ENCODE measurements around the gene SIRPA.

The SIRPA gene

DNA sequence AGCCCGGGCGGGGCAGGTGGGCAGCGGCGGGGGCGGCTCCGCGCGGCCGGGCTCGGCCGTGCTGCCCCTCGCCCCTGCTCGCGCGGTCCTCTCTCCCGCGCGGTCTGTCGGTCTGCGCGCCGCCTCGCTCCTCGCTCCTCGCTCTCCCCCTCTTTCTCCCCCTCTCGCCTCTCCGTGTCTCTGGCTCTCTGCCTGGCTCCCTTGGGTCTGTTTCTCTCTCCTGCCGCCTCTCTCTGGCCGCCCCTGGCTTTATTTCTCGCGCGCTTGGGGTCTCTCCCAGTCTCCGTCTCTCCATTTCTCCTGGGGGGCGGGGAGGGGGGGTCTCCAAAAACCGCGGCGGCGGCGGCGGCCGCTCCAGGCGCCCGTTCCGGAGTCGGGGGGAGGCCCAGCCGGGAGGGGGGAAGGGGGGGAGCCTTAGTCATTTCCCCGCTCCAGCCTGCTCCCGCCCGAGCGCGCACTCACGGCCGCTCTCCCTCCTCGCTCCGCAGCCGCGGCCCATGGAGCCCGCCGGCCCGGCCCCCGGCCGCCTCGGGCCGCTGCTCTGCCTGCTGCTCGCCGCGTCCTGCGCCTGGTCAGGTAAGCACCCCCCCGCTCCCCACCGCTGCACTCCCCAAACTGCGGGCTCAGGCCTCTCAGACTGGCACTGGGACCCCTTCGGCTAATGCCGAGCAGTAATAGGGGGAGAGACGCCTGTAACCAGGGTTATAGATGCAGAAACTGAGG, at the start of gene SIRPA:
Gene SIRPA, plus strand, starts transcription at position 457 of the 723 bp plus-strand sequence. Its CDS starts 41 bp downstream, at position 498.
- no peak for FAIRE-seq

DNA sequence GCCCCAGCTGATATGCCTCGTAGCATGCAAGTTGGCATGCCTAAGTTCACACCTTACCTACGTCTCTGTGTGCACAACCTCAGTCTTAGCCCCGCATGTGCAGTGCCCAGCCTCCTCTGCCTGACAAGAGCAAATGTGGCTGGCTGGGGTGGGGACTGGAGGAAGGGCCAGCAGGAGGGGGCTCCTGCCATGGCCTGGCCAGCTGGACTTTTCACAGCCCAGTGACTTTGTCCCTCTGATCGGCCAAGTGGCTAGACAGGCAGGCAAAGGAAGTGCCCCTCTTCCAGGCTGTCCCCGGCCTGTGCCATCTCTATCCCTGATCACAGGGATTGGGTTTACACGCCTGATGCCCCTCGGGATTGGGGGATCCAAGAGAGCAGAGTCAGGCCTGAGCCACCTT, 49.5 kb upstream of the SIRPA start:
- no peak for FAIRE-seq

DNA sequence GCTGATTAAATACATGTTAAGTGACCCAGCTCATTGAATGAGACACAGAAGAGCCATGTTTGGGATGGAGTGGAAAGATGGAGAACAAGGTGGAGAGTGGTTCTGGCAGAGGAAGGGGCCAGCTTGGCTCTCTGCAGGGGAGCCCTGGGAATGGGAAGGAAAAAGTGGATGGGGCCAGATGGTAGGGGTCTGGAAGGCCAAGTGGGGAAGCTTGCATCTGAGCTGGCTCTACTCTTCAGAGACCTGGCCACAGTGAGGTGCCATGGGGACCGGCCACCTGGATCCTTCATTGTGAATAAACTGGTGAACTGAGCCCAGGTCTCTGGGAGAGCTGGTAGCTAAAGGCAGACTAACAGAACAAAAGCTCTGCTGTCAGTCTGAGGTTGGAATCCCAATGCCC, 48.9 kb upstream of the SIRPA start:
- no peak for FAIRE-seq

DNA sequence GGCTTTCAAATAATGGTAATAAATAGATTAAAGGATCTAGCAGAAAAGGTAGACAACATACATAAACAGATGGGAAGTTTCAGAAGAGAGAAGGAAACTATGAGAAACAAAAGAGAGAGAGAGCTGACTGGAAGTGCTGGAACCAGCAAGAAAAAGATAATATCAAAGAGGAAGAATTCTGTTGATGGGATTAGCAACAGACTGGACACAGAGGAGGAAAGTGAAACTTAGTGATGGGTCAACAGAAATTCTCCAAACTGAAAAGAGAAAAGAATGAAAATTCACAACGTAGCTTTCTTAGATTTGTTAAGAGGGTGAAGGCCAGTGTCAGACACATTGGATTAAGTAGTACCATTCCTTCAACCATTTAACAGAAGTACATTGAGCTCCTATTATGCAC, 48.3 kb upstream of the SIRPA start:
- FAIRE-seq: no peak

DNA sequence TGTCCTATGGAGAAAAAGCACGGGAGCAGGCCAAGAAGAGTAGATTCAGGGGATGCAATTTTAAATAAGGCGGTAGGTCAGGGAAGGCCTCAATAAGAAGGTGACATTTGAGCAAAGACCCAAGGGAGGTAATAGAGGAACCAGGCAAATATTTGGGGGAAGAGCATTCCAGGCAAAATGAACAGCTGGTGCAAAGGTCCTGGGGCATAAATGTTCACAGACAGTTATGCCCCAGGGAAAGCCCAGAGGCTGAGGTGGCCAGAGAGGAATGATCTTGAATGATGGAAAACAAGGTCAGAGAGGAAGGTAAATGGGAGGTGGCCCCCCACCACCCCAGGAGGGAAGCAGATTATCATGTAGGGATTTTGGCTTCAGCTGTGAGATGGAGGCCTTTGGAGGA, 47.4 kb upstream of the SIRPA start:
- no peak for FAIRE-seq

DNA sequence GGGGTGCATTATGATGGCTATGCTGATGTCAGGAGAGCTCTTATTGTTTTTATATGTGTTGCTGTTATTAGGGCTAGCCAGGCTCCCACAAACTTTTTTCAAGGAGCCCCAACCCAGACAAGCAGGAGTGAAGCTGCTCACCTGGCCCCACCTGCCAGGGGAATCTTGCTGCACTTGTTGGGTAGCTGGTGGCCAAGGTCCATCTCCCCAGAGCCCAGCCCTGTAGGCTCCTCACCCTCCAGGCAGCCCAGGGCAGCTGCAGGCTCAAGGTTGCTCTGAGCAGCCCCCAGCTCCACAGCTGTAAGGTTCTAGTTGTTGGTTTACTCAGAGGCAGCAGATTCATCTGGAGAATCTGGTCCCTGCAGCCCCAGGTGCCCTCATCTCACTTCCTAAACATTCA, 46.8 kb upstream of the SIRPA start:
- FAIRE-seq: no peak

DNA sequence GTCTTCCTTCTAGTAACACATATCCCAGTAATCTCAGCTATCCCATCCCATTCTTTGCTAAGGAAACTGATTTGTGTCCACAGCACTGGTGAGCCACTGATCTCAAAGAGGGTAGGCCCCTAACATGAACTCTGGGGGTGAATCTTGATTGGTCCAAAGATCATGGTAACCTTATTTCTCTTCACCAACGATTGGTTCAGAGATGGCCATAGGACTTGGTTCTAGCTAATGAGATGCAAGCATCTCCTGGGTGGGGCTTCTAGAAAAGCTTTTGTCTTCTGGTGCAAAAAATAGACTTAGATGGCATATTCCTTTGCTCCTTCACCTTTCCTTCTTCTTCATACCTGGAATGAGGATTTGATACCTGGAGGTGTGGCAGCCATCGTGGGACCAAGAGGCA, 43.8 kb upstream of the SIRPA start:
- no peak for FAIRE-seq

DNA sequence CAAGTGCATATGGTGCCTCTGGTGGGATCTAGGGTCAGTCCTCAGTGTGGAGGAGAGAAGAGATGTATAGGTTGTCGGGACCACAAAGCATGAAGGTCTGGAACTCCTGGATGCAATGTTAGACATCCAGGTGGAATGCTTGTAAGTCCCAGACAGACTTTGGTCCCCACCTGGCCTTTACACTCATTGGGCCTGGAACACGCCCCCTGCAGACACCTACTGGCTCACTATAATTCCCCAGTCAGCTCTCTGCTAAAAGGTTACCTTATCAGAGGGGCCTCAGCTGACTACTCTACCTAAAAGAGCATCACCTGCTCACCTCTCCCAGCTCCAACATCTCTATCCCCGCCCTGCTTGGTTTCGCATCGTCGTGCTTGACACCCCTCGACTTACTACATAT, 41.7 kb upstream of the SIRPA start:
- no peak for FAIRE-seq

DNA sequence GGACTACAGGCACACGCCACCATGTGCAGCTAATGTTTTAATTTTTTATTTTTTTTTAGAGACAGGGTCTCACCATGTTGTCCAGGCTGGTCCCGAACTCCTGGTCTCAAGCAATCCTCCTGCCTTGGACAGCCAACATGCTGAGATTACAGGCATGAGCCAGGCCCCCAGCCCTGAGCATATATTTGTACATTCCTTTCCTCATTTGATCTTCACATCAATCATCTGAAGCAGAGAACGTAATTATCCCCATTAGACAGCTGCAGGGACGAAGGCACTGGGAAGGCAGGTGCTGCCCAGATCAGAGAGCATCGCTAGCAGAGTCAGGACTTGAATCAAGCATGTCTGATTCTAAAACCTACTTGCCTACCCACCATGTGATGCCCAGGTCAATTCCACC, 41.0 kb upstream of the SIRPA start:
- FAIRE-seq: no peak

DNA sequence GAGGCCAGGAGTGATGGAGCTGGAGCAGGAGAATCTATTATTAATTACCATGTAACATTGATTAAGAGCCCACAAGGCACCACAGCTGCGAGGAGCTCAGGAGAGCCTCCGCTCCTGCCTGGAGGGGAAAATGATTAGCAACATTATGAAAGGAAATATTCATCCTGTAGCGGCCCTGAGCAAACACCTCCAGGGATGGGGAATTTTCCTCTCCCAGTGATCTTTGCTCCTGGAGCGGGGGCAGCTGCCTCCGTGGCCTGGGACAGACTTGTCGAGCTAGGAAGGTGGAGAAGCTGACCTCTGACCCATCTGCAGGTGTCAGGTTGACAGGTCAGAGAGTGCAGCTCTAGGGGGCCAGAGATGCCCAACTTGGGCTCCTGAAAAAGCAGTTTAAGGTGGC, 40.1 kb upstream of the SIRPA start:
- FAIRE-seq: no peak

DNA sequence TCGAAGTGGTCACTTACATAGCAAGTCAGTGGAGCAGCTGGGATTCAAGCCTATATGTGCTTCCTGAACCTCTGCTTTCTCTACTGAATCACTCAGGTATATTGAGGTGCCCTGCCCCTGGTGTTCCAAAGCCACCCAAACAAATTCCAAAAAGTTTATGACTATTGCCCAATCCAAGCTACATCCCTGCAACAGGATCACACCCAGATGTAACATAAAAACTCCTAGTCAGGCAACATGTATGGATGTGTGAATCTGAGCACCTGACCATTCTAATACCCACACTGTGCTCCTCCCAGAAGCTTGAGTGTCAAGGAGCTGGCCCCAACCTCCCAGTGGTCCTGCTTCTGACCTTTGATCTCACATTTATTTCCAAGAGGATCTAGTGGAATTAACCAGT, 39.5 kb upstream of the SIRPA start:
- FAIRE-seq: no peak

DNA sequence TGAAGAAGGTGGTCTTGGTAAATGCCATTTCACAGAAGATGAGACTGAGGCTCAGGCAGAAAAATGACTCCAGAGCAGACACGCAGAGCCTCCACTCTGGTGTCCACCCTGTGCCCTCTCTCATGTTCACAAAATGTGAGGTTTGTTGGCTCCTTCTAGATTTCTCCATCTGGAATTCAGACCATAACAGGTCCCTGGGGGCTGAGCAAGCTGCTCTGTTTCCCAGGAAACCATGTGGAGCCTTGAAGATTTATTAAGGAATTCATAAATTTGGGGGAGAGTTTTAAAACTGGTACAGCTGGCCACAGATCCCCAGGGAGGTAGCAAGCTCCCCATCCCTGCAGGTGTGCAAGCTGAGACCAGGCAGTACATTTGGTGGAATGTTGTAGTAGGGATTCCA, 38.8 kb upstream of the SIRPA start:
- FAIRE-seq: no peak

DNA sequence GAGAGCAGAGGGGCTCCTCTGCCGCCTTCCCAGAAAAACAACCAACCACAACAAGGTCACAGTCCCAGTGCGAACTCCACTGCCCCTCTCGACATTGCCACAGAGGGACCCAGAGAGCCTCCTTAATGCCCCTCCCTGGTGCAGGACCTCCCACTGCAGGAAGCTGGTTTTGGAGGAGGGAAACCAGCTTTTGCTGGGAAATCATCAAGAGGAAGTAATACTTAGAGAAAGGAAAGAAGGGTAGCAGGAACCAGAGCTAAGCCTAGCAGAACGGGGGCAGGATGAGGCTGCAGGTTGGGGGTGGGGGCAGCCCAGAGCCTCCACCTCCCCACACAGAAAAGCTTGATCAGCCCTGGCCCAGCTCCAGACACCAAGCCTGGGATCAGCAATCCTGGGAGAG, 37.7 kb upstream of the SIRPA start:
- FAIRE-seq: no peak

DNA sequence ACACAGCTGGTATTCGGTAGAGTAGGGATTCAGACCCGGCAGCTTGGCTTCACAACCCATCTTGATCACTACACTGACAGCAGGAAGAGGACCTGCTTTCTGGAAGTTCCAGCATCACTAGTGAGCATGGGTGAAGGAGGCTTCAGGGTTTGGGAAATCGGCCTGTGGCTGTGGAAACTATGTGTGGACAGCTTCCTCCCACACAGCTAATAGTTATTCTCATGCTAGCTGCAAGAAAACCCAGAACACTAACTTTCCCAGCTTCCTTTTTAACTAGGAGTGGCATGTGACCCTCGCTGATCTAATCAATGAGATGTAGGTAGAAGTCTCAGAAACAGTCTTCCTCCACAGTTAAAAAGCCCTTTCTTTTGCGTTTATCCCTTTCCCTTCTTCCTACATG, 36.3 kb upstream of the SIRPA start:
- no peak for FAIRE-seq

DNA sequence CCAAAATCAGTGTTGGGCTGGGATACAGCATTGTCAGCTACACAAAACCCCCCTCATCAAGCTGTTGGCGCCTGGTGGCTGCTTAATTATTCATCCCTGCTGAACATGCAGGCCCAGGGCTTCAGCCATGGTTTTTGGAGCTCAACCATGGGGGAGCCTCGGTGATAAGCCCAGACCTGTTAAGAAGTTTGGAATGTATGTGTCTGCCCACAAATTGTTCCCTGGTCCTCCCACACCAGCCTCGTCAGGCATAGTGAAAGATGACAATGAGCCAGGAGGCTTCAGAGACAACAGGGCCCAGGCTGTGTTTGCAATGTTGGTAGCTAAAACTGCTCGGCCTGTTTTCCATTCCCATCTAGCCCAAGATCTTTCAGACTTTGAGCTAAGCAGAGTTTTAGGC, 34.8 kb upstream of the SIRPA start:
- no peak for FAIRE-seq

DNA sequence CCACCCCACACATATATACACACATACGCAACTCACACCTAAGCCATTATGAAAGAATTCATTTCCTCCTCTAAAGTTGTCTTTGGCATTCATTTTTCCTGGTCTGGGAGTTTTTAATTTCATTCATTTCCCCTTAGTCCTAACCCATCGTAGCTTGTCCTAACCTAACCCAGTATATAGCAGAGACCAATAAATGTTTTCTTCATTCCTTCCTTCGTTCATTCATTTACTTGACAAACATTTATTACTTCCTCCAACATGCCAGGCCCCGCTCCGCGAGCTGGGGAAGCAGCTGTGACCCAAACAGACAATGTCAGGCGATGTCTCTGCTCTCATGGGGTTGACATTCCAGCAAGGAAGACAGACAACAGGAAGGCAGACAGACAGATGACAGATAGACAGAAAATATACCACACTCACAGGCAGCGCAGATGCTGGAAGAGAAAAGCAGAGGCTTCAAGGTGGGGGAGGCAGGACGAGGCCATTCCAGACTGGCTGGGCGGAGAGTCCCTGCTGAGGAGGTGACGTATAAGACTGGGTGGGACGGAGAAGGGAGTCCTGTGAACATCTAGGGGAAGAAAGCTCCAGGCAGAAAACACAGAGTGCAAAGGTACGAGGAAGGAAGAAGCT, 33.7 kb upstream of the SIRPA start:
- FAIRE-seq: no peak

DNA sequence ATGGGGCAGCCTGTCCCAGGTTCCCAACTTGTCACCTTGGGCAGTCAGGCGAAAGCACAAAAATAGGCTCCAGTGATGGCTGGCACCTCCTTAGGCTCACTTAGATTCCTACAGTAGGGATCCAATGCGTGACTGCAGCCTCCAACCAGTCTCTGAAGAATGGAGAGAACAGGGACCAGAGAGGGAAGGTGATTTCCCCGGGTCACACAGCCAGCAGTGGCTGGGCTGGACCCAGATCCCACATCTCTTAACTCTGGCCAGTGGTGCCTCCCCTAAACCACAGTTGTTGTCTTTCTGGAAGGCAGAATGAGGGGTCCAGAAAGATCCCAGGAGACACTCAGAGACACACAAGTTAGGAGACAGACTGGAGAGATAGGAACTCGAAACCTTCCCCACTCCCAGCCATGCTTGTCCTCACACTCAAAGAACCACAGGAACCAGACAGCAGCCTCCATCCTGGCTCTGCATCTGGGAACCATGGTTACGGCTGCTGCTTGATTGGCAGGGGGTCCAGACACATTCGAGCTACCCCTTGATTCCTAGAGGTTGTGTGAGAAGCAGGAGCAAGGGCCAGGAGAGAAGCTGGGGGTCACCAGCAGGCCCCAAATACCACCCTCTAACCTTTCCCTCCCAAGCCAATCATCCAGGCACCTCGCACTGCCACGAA, 33.1 kb upstream of the SIRPA start:
- no peak for FAIRE-seq

DNA sequence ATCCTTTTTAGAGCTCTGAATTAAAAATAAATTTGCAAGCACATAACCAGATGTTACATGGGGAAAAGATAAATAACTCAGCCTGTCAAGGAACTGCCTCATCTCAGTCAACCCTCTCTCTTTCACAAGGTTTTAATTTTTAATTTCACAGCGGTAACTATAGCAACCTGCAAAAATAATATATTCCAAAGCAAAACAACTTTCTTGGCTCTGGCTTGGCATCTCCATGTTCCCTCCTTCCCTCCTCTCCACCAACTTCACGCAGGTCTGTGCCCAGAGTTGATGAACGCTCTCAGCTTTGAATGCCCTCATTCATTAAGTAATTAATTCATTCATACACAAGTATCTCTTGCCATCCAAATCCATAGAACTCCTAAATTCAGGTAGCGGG, 32.5 kb upstream of the SIRPA start:
- FAIRE-seq: no peak

DNA sequence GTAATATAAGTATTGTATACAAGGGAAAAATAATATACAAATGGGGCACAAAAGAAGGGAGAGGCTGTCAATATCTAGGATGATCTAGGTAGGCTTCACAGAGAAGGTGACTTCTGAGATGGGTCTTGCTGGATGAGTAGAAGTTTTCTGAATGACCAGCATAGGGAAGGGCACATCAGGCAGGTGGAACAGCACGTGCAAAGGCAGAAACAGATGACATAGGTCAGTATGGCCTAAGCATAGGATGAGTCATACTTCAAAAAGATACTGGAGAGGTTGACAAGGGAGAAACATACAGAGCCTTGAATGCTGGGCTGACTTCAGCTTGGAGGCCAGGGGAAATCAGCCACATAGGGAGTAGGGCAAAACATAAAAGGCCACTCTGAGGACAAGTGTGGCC, 31.9 kb upstream of the SIRPA start:
- no peak for FAIRE-seq

DNA sequence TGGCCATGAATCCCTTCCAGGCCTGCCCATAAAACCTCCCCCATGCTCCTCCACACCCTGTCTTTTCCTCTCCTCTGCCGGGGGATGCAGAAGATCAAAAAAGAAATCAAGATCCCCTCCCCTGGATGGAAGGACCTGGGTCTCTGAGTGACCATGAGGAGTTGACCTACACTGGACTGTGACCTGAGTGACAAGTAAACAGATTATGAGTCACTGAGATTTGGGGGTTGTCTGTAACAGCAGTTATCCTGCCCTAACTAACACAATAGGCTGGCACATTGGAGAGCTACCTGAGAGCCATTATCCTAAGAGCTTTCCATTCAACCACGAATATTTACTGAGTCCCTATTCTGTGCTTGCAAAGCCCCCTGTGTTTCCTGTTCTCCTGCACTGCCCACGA, 28.4 kb upstream of the SIRPA start:
- no peak for FAIRE-seq

DNA sequence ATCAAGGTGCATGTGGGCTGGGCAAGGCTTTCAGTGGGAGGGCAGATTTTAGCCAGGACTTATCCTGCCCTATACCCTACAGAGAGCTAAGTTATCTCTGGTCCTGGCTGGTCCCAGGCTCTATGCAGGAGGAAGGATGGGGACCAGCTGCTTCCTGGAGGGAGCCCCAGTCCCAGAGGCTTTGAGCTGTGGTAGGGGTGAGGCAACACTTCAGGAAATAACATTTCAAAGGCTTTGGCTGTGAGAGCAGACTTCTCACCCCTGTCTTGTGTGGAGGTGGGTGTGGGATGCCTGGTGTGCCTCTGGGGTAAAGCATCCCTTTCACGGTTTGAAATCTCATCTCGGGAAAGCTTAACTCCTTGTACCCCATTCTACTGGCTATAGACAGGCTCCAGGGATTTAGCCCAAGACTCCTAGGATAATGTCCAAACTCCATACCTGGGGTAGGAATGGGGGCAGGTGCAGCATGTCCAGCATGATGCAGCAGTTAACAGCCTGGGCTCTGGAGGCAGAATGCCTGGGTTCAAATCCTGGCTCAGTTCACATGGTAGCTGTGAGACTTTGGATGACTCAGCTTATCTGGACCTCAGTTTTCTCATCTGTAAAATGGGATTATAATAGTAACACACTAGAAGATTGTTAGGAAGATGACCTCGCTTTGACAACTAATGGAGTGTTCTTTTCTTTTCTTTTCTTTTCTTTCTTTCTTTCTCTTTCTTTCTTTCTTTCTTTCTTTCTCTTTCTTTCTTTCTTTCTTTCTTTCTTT, 27.5 kb upstream of the SIRPA start:
- FAIRE-seq: no peak

DNA sequence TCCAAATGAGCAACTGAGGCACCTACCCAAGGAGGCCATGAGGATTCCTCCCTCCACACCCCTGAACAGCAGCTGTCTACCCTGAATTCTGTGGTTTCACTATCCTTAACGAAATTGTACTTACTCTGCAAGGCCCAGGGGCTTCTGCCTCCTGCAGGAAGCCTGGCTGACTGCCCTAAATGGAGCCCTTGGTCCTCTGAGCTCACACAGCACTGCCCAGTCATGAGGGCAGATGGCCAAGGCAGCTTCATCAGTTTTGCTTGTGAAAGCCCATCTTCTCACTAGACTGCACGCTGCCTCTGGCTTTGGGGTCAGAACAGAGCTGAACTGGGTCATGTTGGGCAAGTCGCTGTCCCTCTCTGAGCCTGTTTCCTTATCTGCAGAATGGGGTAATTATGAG, 26.4 kb upstream of the SIRPA start:
- no peak for FAIRE-seq

DNA sequence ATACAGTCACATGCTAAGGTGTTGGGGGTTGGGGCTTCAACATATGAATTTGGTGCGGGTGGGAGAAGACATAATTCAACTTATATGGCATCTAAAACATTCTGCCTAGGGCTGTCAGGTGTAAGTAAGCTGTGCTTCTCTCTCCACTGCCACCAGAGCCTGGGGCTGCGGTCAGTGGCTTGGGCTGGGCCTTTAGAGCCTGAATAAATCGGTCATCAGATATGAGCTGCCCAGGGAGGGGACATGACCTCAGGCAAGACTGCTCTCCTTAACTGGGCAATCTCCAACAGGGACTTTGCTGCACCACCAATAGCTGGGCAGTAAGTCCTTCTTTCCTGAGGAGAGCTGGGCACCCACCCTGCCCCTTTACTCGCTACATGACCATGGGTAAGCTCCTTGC, 24.9 kb upstream of the SIRPA start:
- FAIRE-seq: no peak
